Endothelial cell (in vitro differentiated cells): ENCODE results near the gene ERP44. TPM values are rescaled to one million over a fixed set of nuclear protein-coding genes. Genes with fewer than 3 reads are reported as not detected.

Source experiments
- DNase-seq: peaks from one replicate; pipeline ENCODE4 v3.0.0; 2021; ENCODE audit warnings: low spot score
- H3K27ac Mint-ChIP-seq: one replicate; pipeline ENCODE4 v1.8.0; 2021; ENCODE audit warnings: mixed read lengths, inconsistent platforms; ENCODE audit not compliant: unreplicated experiment
- H3K27me3 Mint-ChIP-seq: one replicate; pipeline ENCODE4 v1.8.0; 2021; ENCODE audit warnings: mild to moderate bottlenecking, moderate library complexity, mixed read lengths, inconsistent platforms; ENCODE audit not compliant: unreplicated experiment
- H3K36me3 Mint-ChIP-seq: one replicate; pipeline ENCODE4 v1.8.0; 2021; ENCODE audit warnings: mild to moderate bottlenecking, low read depth, mixed read lengths, inconsistent platforms; ENCODE audit not compliant: unreplicated experiment
- H3K4me1 Mint-ChIP-seq: one replicate; pipeline ENCODE4 v1.8.0; 2021; ENCODE audit warnings: mild to moderate bottlenecking, mixed read lengths, inconsistent platforms; ENCODE audit not compliant: unreplicated experiment
- H3K4me3 Mint-ChIP-seq: one replicate; pipeline ENCODE4 v1.8.0; 2021; ENCODE audit warnings: mild to moderate bottlenecking, mixed read lengths, inconsistent platforms; ENCODE audit not compliant: unreplicated experiment
- H3K9me3 Mint-ChIP-seq: one replicate; pipeline ENCODE4 v1.8.0; 2021; ENCODE audit warnings: mixed read lengths, inconsistent platforms; ENCODE audit not compliant: unreplicated experiment
- CTCF ChIP-seq: fragments of 200-600 bp; sonication (generic); IDR thresholded peaks from one replicate; pipeline ENCODE4 v1.5.0; 2021; ENCODE audit warnings: antibody characterized with exemption; ENCODE audit not compliant: unreplicated experiment
- total RNA-seq: library from RNA; stranded (reverse); fragmentation: NEBNext Ultra II Directional; extraction: Animal tissue kit (Norgen Biotek cat#: 25700); gene quantifications from one replicate; pipeline ENCODE4 v1.2.1, GENCODE V29; 2021; ENCODE audit not compliant: unreplicated experiment

The ERP44 gene
- total RNA-seq, 1 donor from 2014 or later: 14.5 TPM

- Mint-ChIP-seq H3K9me3 (no peaks in the 10 kb centered on the region), H3K27ac (no peak overlapping the region), H3K27me3 (no peaks in the 10 kb centered on the region), H3K4me1 (no peaks in the 10 kb centered on the region), H3K4me3 (no peak overlapping the region), H3K36me3 (peaks cover 14% of the 10 kb centered on the region)
- no peak for DNase-seq
- no peak for TF ChIP-seq CTCF
Measured at GRCh38 chr9:100033877-100034551, 64.8 kb downstream of the ERP44 start.

GRCh38 chr9:100030548-100030947 lies 68.3 kb downstream of the ERP44 start:
- H3K9me3 Mint-ChIP-seq: no peaks in the 10 kb centered on the region
- no peak for TF ChIP-seq CTCF
- H3K27ac Mint-ChIP-seq: no peak overlapping the region
- peaks cover 7% of the 10 kb centered on the region for H3K4me1 Mint-ChIP-seq
- H3K4me3 Mint-ChIP-seq: no peak overlapping the region
- H3K36me3 Mint-ChIP-seq: peaks cover 14% of the 10 kb centered on the region
- no peak for DNase-seq
- no peaks in the 10 kb centered on the region for H3K27me3 Mint-ChIP-seq

GRCh38 chr9:100029251-100029650 lies 69.5 kb downstream of the ERP44 start:
- no peak for TF ChIP-seq CTCF
- no peaks in the 10 kb centered on the region for H3K9me3 Mint-ChIP-seq
- DNase-seq: no peak
- H3K36me3 Mint-ChIP-seq: peaks cover 14% of the 10 kb centered on the region
- H3K4me1 Mint-ChIP-seq: peaks cover 12% of the 10 kb centered on the region
- no peaks in the 10 kb centered on the region for H3K27me3 Mint-ChIP-seq
- H3K27ac Mint-ChIP-seq: no peak overlapping the region
- H3K4me3 Mint-ChIP-seq: no peak overlapping the region

- TF ChIP-seq CTCF: peak; percentile 75
- peak; percentile 84 for DNase-seq
- Mint-ChIP-seq H3K9me3 (no peaks in the 10 kb centered on the region), H3K4me3 (no peak overlapping the region), H3K27me3 (no peaks in the 10 kb centered on the region), H3K36me3 (peaks cover 7% of the 10 kb centered on the region), H3K27ac (no peak overlapping the region), H3K4me1 (peaks cover 12% of the 10 kb centered on the region)
Measured at GRCh38 chr9:100028201-100028784, 70.5 kb downstream of the ERP44 start.

- Mint-ChIP-seq H3K36me3 (peaks cover under 1% of the 10 kb centered on the region), H3K9me3 (no peaks in the 10 kb centered on the region), H3K27ac (no peak overlapping the region), H3K4me3 (no peak overlapping the region), H3K4me1 (peaks cover 12% of the 10 kb centered on the region), H3K27me3 (no peaks in the 10 kb centered on the region)
- DNase-seq: no peak
- no peak for TF ChIP-seq CTCF
Measured at GRCh38 chr9:100027543-100027942, 71.3 kb downstream of the ERP44 start.
